Measurements from ENCODE around the gene MYOM3.

Gene MYOM3

DNA sequence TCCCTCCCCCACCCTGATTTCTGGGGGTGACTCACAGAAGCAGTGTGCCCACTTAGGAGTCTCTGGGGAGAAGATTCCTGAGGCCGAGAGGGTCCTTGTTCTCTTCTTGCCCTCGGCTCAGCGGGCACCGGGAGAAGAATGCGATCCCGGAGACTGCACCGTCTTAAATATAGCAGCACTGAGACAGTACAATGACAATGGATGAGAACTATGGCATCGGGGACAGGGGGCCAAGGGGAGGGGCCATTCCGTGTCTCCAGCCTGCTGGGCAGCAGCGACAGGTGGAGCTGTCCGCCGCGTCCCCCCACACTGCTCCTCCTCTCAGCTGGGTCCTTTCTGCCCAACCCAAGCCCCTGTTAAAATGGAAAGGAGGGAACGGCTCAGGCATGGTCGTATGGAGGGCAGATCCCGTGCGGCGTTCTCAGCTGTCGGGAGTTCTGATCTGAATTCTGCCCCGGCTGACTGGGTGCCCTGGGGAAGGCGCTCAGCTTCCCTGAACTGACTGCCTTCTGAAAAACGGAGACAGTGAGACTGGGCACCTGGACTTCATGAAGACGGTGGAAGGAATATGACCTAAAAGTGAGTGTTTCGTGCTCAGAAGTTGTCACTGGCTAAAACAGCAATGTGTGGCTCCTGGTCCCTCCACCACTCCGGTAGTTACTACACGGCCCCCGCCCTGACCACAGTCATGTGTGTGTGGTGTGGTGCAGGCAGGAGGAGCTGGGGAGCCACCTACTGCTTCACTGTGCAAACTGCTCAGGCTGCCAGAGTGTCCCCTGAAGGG lies at the start of gene MYOM3:
Gene MYOM3, minus strand, starts transcription at position 140 of the 784 bp plus-strand sequence. CDS start 3,499 bp downstream, outside the sequence.
- peak; percentile 18 for DNase-seq (ENCODE audit: low read depth, low spot score)

DNA sequence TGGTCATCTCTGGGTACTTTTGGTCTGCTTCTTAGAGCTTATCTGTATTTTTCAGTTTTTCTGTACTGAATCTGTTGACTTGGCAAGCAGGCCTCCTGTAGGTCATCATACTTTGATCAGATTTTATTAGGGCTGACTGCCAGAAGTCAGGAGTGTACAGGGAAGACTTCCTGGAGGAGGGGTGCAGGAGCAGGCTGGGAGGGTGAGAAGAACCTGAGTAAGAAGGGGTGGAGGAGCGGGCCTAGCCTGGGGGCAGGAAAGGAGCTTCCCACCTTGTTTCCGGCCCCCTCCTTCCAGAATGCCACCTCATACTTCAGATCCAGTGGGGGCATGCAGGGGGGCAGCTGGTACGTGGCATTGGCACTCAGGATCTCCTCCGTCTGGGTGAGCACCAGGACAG lies 49.3 kb upstream of the MYOM3 start:
- DNase-seq (ENCODE audit: low read depth, low spot score): no peak

DNA sequence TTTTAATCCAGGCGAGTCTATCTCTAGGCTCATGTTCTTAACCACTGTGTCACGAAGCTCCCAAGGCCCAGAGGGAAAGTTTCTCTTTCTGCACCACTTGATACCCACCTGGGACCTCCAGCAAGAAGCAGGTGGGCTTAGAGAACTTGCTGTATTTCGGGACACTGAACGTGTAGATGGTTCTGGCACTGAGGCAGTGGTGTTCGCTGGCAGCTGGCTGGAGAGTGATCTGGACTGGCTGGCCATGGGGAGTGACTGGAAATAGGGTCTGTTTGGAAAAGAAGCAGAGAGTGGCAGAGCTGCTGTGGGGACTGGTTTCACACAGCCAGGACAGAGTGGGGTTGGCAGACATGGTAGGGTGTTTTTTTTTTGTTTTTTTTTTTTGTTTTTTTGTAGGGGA lies 47.4 kb upstream of the MYOM3 start:
- DNase-seq (ENCODE audit: low read depth, low spot score): no peak

- DNase-seq (ENCODE audit: low read depth, low spot score): no peak
Measured at GRCh38 chr1:24157918-24158481, 46.1 kb upstream of the MYOM3 start.

DNA sequence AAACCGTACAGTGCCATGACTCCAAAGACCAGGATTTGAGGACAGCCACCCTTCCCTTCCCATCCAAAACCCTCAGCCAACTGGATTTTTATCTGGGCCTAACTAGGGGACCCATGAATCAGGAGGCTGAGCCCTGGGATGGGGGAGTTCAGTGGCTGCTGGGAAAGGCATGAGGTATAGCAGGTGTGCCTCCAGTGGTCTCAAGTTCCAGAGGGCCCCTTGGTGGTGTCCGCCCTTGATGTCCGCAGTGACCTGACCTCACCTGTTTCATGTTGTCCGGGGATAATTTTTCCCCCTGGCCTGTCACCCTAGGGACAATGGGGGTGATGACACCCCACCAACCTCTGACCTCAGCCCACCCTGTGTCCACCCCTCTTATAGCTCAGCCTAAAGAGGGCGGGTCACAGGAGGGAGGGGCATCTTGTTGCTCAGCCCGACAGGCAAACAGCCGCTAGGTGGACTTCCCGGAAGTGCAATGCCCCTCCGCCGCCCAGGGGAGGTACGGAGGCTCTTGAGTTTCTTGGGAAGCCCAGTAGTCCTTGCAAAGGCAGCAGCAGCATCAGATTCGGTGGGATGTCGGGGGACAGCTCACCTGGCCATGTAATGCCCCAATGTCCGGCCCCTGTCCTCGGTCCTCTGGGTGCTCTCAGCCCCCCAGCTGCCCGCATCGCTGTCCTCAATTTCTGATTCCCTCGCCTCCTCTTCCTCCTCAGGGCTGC lies 44.8 kb upstream of the MYOM3 start:
- DNase-seq (ENCODE audit: low read depth, low spot score): no peak

DNA sequence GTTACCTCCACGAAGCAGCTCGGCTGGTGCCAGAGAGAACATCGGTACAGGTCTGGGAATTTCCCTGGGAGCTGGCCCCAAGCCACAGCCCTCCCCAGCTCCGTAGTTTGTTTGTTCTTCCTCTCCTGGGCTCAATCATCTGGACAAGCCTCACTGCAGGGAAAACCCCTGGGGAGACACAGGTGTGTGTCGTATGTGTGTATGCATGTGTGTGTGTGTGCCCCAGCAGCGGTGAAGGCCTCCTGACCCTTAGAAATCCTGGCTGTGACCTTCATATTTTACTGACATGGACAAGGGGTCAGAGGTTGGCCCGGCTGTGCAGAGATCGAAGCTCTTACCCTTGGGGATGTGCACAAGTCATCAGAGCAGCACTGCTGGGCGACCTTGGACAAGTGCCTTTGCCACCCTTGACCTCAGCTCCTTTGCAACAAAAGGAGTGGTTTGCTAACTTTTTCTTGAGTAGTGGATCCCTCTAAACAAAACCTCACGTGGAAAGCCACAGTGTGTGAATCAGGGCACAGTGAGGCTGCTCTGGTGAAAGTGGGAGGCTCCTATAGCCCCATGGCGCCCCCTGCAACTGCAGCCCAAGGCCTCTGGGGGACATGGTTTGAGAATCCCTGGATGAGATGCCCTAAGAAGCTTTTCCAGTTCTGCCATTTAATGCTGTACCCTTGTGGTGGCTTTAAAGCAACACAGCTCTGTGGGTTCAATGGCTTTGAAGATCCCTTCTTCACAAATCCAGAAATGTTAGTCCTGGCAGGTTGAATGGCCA lies 43.3 kb upstream of the MYOM3 start:
- no peak for DNase-seq (ENCODE audit: low read depth, low spot score)

- DNase-seq (ENCODE audit: low read depth, low spot score): no peak
Measured at GRCh38 chr1:24154215-24154614, 42.3 kb upstream of the MYOM3 start.

- DNase-seq (ENCODE audit: low read depth, low spot score): no peak
Measured at GRCh38 chr1:24152631-24153494, 40.9 kb upstream of the MYOM3 start.

GRCh38 chr1:24151175-24151533 lies 39.2 kb upstream of the MYOM3 start:
- DNase-seq (ENCODE audit: low read depth, low spot score): no peak

- DNase-seq (ENCODE audit: low read depth, low spot score): peak; percentile 78
Measured at GRCh38 chr1:24150234-24151174, 38.6 kb upstream of the MYOM3 start.

DNA sequence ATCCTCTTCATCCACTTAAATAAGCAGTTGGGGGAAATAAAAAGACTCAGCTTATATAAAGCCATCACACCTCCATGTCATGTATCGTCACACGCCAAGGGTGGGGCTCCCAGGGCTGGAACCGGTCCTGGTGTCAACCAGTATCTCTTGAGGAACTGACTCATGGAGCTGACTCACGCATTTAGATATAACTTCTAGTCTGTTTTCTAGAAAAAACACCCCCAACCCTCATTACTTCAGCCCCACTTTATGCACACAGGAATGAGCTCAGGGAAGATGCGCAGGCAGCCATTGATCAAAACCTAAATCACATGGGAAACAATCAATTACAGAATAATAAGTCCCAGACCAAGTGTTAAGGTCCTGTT lies 37.9 kb upstream of the MYOM3 start:
- peak; percentile 1 for DNase-seq (ENCODE audit: low read depth, low spot score)

DNA sequence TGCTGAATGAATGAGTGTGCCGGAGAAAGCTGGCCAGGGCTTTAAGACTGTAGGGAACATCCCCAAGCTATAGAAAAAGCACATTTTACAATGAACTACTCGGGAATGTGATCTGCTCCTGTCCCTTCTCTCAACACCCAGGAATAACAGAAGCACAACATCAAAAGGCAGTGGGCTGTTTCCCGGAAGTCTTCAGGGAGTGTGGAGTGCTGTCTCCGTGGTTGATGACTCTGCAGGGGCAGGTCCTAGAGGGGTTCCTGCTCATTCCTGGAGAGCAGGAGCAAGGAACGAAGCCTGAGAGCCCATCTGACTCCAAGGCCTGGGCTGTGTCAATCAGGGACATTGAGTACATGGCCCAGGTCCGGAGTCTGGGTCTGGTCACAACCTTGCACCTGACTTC lies 35.9 kb upstream of the MYOM3 start:
- DNase-seq (ENCODE audit: low read depth, low spot score): no peak

- DNase-seq (ENCODE audit: low read depth, low spot score): no peak
Measured at GRCh38 chr1:24147194-24147593, 35.3 kb upstream of the MYOM3 start.

- DNase-seq (ENCODE audit: low read depth, low spot score): no peak
Measured at GRCh38 chr1:24142546-24143534, 30.9 kb upstream of the MYOM3 start, which contains the start of gene IL22RA1. Gene IL22RA1, minus strand, starts transcription at chr1:24143140. Its CDS starts 58 bp downstream, at chr1:24143082.

DNA sequence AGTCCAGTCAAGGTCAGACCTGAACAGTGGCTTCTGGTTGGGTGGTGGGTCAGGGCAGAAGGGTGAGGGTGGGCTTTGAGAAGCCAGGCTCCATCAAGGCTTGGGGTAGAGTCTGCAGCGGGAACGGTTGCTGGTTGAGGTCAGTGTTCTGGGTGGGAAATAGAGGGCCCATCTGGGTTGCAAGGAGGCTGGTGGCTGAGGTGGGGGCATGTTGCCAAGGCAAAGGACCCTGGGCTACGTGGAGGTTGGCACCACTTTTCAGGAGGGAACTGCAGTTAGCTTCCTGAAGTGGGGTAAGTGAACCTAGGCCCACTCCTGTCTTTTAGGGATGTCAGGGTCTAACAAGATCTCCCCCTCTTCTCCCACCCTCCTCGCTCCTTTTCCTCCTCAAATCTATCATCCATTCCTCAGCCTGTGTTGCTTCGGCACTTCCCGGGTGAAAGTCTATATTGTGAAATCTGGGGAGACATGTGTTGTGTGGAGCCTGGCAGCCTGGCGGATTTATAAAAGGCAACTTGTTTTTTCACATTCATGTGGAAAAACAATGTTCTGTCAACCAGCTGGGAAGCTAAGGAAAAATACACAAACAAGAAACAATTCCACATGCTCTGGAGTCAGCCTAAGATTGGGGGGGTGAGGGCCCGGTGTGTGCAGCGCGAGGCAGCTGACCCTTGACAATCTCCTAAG lies 29.5 kb upstream of the MYOM3 start:
- no peak for DNase-seq (ENCODE audit: low read depth, low spot score)

DNA sequence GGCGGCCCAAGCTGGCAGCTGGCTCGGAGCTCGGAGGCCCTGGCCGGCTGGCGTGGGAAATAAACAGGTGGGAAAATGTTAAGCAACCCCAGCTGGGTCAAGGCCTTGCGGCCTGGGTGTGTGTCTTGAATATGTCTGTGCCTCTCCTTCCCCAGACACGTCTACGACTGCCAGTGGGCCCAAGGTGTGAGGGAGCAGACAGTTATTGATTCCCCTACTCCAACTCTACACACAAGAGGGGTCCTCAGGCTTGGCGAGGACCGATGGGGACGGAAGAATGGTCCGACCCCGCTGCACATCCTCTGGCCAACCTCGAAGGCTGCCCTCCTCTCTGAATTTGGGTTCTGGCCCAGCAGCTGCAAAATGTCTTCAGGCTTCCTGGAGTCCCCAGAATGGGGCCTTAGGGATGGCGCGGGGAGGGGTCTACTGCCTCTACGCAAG lies 28.8 kb upstream of the MYOM3 start:
- DNase-seq (ENCODE audit: low read depth, low spot score): no peak

DNA sequence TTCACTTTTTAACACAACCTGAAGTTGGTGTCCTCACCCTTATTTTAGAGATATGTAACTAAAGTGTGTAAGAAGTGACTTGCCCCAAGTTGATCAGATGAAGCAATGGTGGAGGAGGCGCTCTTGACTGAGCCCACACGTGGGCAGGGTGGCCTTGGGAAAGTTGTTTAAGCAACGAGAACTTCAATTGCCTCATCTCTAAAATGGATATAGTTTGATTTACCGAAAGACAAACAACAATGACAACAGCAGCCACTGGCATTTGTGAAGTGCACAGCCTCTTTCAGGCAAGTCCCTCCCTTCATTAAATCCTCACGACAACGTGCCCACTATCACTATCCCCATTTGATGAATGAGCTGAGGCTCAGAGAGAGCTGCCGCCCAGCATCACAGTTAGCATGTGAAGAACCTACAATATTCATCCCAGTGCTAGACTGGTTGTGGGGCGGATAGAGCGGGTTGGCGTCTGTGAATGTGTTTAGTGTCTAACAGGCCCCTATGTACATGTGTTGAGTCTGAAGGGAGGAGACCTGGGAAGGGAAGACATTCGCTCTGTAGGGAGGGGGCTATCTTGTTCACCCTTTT lies 28.0 kb upstream of the MYOM3 start:
- no peak for DNase-seq (ENCODE audit: low read depth, low spot score)

DNA sequence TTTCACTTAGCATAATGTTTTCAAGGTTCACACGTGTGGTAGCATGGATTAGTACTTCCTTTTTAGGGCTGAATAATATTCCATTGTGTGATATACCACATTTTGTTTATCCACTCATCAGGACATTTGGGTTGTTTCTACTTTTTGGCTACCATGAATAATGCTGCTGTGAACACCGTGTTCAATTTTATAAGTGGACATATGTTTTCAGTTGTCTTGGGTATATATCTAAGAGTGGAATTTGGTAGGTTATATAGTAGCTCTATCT lies 27.2 kb upstream of the MYOM3 start:
- no peak for DNase-seq (ENCODE audit: low read depth, low spot score)
